GM15510 (cell line): ENCODE results near the gene ABR.

Experiments
- POLR2A ChIP-seq: IDR thresholded peaks from 3 replicates; pipeline ENCODE4 v1.6.1; 2011; ENCODE audit warnings: borderline replicate concordance; ENCODE audit not compliant: insufficient read length; ENCODE audit errors: extremely low read depth

ABR gene

GRCh38 chr17:1186923-1187771 lies 7.4 kb upstream of the ABR start:
- no peak for TF ChIP-seq POLR2A

GRCh38 chr17:1186214-1186820 lies 6.5 kb upstream of the ABR start:
- TF ChIP-seq POLR2A = no peak

GRCh38 chr17:1183171-1183873 lies 3.5 kb upstream of the ABR start:
- no peak for TF ChIP-seq POLR2A

GRCh38 chr17:1182811-1183170 lies 3.0 kb upstream of the ABR start:
- no peak for TF ChIP-seq POLR2A

- no peak for TF ChIP-seq POLR2A
These were observed 2.0 kb upstream of the ABR start for GRCh38 chr17:1181753-1182137.

- TF ChIP-seq POLR2A = no peak
These were observed 1.4 kb upstream of the ABR start for GRCh38 chr17:1180958-1181752.

- TF ChIP-seq POLR2A = no peak
These were observed 516 bp downstream of the ABR start for GRCh38 chr17:1179112-1179817.

- no peak for TF ChIP-seq POLR2A
These were observed 2.6 kb downstream of the ABR start for GRCh38 chr17:1177016-1177700.

- no peak for TF ChIP-seq POLR2A
These were observed 5.4 kb downstream of the ABR start for GRCh38 chr17:1174263-1174880.

GRCh38 chr17:1173432-1174262 lies 6.1 kb downstream of the ABR start:
- no peak for TF ChIP-seq POLR2A

- TF ChIP-seq POLR2A = no peak
These were observed 7.8 kb downstream of the ABR start for GRCh38 chr17:1171953-1172352.

GRCh38 chr17:1170739-1171138 lies 9.0 kb downstream of the ABR start:
- TF ChIP-seq POLR2A = no peak
